NCI-H82 treated with DMSO at 0.1 percent for 48 hours (cell line): ENCODE results near the gene CLDN22.

Source experiments
- DNase-seq: peaks from one replicate; lab custom pipeline; 2025; ENCODE audit not compliant: unreplicated experiment; lab: John Stamatoyannopoulos, UW

Gene CLDN22

DNA sequence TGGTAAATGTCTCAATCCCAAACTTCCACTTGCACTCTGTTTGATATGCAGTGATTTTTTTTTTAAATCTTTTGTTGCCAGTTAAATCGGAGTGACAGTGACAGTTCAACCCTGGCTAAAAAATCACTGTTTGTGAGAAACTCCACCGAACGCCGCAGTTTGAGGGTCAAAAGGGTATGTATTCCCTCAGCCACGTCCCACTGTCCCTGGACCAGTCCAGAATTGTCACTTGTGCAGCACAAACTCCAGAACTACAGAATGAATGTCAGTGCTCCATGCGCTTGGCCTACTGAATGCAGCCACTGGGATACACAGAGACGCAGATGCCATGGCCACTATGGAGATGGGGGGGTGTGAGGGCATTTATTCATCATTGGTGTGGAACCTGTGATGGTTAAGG lies 34.2 kb downstream of the CLDN22 start:
- DNase-seq: no peak

GRCh38 chr4:183284965-183285364 lies 35.1 kb downstream of the CLDN22 start:
- DNase-seq: no peak

GRCh38 chr4:183284258-183284785 lies 35.8 kb downstream of the CLDN22 start:
- no peak for DNase-seq

- DNase-seq: no peak
These were observed 44.0 kb downstream of the CLDN22 start for GRCh38 chr4:183276106-183276505.

DNA sequence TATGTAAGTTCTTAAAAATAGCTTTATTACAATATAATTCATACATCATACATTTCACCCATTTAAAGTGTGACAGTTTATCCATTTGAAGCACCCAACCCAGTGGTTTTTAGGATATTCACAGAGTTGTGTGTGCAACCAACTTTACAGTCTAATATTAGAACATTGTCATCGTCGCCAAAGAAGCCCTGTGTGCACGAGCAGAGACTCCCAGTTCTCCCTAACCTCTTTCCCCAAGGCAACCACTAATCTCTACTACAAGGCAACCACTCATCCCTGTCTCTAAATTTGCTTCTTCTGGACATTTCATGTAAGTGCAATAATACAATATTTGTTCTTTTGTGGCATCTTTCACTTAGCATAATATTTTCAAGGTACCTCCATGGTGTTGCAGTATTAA lies 47.7 kb downstream of the CLDN22 start:
- DNase-seq: no peak

DNA sequence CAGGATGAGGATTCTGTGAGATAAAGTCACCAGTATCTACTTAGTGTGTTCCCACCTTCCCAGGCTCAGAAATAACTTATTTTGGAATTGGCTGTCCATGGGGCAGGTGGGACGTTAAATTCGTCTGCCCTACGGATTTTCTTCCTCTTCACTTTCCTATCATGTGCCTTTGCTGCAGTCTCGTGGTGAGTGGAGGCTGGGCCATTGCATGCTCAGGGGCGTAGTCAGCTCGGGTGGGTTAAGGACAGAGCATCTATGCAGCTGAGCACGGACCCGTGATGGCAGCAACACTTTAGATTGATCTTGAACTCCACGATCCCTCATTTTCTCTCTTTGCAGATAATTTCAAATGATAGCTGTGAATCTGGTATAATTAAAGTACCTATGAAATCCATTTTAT lies 51.5 kb downstream of the CLDN22 start:
- DNase-seq: no peak
